Endothelial cell of umbilical vein (primary cell): ENCODE measurements around the gene ZC2HC1C. TPM values are rescaled to one million over a fixed set of nuclear protein-coding genes. Genes with fewer than 3 reads are reported as not detected.

Experiments used
- BruUV-seq: library from RNA; stranded (reverse); fragments of 400-500 nt; replicated peaks from 2 replicates; lab custom pipeline; 2021; lab: Mats Ljungman, UMichigan
- CTCF ChIA-PET: fragments of 300-600, 350-600 bp; sonication (Branson Sonifier 250); formaldehyde crosslinking; loops from one replicate; lab custom pipeline; 2021; ENCODE audit warnings: antibody characterized with exemption, inconsistent platforms; lab: Charles Lee
- POLR2A ChIA-PET: fragments of 300-600, 350-600 bp; sonication (Branson Sonifier 250); formaldehyde crosslinking; loops from one replicate; lab custom pipeline; 2021; ENCODE audit warnings: antibody characterized with exemption, inconsistent platforms; lab: Charles Lee
- DNase-seq: peaks from one replicate; pipeline ENCODE4 v3.0.0-alpha.2; 2011; ENCODE audit warnings: low read depth, low spot score
- FAIRE-seq: peaks from 2 replicates; lab custom pipeline; 2011; peaks lifted over from hg19 to GRCh38; lab: Jason Lieb, UNC
- H2AFZ ChIP-seq: 2 replicates; pipeline ENCODE4 v1.6.0; 2012; ENCODE audit warnings: low read depth, low read length, control low read depth, inconsistent platforms
- H3K27ac ChIP-seq: 2 replicates; pipeline ENCODE4 v1.5.1; 2011; ENCODE audit warnings: low read depth, mild to moderate bottlenecking, control low read depth, low read length, moderate library complexity; ENCODE audit not compliant: insufficient read depth
- H3K27me3 ChIP-seq, 2 experiments: 2 replicates each; pipeline versions ENCODE4 v1.6.0 to v1.6.1; 2011; ENCODE audit warnings: low read length in 2 of 2, mixed read lengths in 1 of 2; ENCODE audit not compliant: control insufficient read depth in 2 of 2, insufficient read depth in 2 of 2
- H3K36me3 ChIP-seq, 2 experiments: 2 replicates in 1 of 2; 3 replicates in 1 of 2; pipeline ENCODE4 v1.5.1; 2011; ENCODE audit warnings: low read length in 2 of 2, mild to moderate bottlenecking in 1 of 2, moderate library complexity in 1 of 2; ENCODE audit not compliant: control insufficient read depth in 2 of 2, insufficient read depth in 2 of 2; ENCODE audit errors: extremely low read depth in 1 of 2
- H3K4me1 ChIP-seq: 3 replicates; pipeline ENCODE4 v1.5.1; 2011; ENCODE audit warnings: mild to moderate bottlenecking, low read length; ENCODE audit not compliant: control insufficient read depth, insufficient read depth; ENCODE audit errors: extremely low read depth
- H3K4me2 ChIP-seq: 2 replicates; pipeline ENCODE4 v1.6.1; 2011; ENCODE audit warnings: low read length, control low read depth, mixed read lengths; ENCODE audit not compliant: insufficient read depth
- H3K4me3 ChIP-seq, 3 experiments: fragments of 200-600 bp in 1 of 3; sonication (generic), shearing (Covaris generic) in 1 of 3; replicated peaks in 1 of 3; 2 replicates each; pipeline ENCODE4 v1.5.1; 2011 to 2016; ENCODE audit warnings: control low read depth in 3 of 3, low read length in 3 of 3, mild to moderate bottlenecking in 2 of 3, inconsistent platforms in 1 of 3, low read depth in 1 of 3, moderate library complexity in 1 of 3; ENCODE audit not compliant: insufficient read depth in 1 of 3
- H3K79me2 ChIP-seq: 2 replicates; pipeline ENCODE4 v1.6.0; 2012; ENCODE audit warnings: low read length, inconsistent platforms; ENCODE audit not compliant: control insufficient read depth, insufficient read depth
- H3K9ac ChIP-seq: replicated peaks from 2 replicates; pipeline ENCODE3; 2011; ENCODE audit warnings: low read length, control low read depth; ENCODE audit not compliant: insufficient read depth; ENCODE audit errors: extremely low read depth
- H3K9me1 ChIP-seq: replicated peaks from 3 replicates; pipeline ENCODE4 v1.6.0; 2011; ENCODE audit warnings: mild to moderate bottlenecking, low read length; ENCODE audit not compliant: control insufficient read depth, insufficient read depth; ENCODE audit errors: extremely low read depth
- H3K9me3 ChIP-seq: replicated peaks from 2 replicates; pipeline ENCODE4 v1.5.1; 2012; ENCODE audit warnings: low read length, inconsistent platforms; ENCODE audit not compliant: control insufficient read depth, insufficient read depth
- H4K20me1 ChIP-seq: replicated peaks from 2 replicates; pipeline ENCODE3; 2011; ENCODE audit warnings: mild to moderate bottlenecking, low read length; ENCODE audit not compliant: control insufficient read depth, insufficient read depth; ENCODE audit errors: extremely low read depth
- CTCF ChIP-seq, 2 donors: IDR thresholded peaks; 1 replicate in 1 of 2; 2 replicates in 1 of 2; pipeline ENCODE4 v1.5.1; 2011; ENCODE audit warnings: low read length in 2 of 2, mild to moderate bottlenecking in 2 of 2, moderate library complexity in 2 of 2, control low read depth in 1 of 2, inconsistent platforms in 1 of 2, low read depth in 1 of 2; ENCODE audit not compliant: insufficient read depth in 1 of 2; ENCODE audit errors: extremely low read depth in 1 of 2
- EZH2 ChIP-seq: IDR thresholded peaks from 2 replicates; pipeline ENCODE4 v1.6.1; 2012; ENCODE audit warnings: borderline replicate concordance, low read depth, mild to moderate bottlenecking, moderate library complexity, low read length, inconsistent platforms; ENCODE audit not compliant: severe bottlenecking
- FOS ChIP-seq: IDR thresholded peaks from 2 replicates; pipeline ENCODE4 v1.6.1; 2011; ENCODE audit warnings: mild to moderate bottlenecking, low read length, moderate library complexity, borderline replicate concordance; ENCODE audit not compliant: insufficient read depth
- GATA2 ChIP-seq: IDR thresholded peaks from 2 replicates; pipeline ENCODE4 v1.7.0; 2011; ENCODE audit warnings: low read depth, mild to moderate bottlenecking, moderate library complexity, mixed read lengths, low read length; ENCODE audit not compliant: insufficient read length, insufficient read depth
- JUN ChIP-seq: IDR thresholded peaks from 2 replicates; pipeline ENCODE4 v1.6.1; 2011; ENCODE audit warnings: borderline replicate concordance, low read depth; ENCODE audit not compliant: insufficient read length, insufficient read depth
- MAX ChIP-seq: IDR thresholded peaks from 2 replicates; pipeline ENCODE4 v1.6.1; 2011; ENCODE audit not compliant: insufficient read depth, insufficient read length
- MYC ChIP-seq: IDR thresholded peaks from one replicate; pipeline ENCODE4 v1.6.1; 2011; ENCODE audit warnings: mild to moderate bottlenecking, low read depth, low read length
- POLR2A ChIP-seq: IDR thresholded peaks from 2 replicates; pipeline ENCODE4 v1.6.1; 2012; ENCODE audit warnings: low read depth, mild to moderate bottlenecking, control low read depth, low read length
- POLR2AphosphoS5 ChIP-seq: IDR thresholded peaks from 2 replicates; pipeline ENCODE4 v1.6.1; 2012; ENCODE audit warnings: low read depth, mild to moderate bottlenecking, control low read depth, low read length, moderate library complexity; ENCODE audit not compliant: insufficient read depth
- dilution Hi-C: fragments of 300-500 bp; cut with MboI; formaldehyde crosslinking; loops from one replicate; pipeline ENCODE4 v1.15.0; 2019; ENCODE audit warnings: low sequenced_read_pairs; ENCODE audit not compliant: extremely low pct_ligation_motif_present
- intact Hi-C: fragments of 100-400 bp; cut with micrococcal nuclease; formaldehyde crosslinking; loops from one replicate; pipeline ENCODE4 v1.10.0; 2022
- polyA plus RNA-seq, 4 experiments: library from polyadenylated mRNA; depleted of rRNA in 3 of 4; stranded (reverse) in 3 of 4; unstranded in 1 of 4; fragments of >200 nt; gene quantifications; 2 replicates each; pipeline versions ENCODE4 v1.2.1 to v1.2.3, GENCODE V29; 2011 to 2012; ENCODE audit warnings: missing spikeins in 1 of 4
- small RNA-seq: library from RNA; depleted of rRNA; stranded (forward); fragments of <200 nt; gene quantifications from one replicate; pipeline ENCODE3, GENCODE V24; 2012; ENCODE audit warnings: low replicate concordance, low read depth; ENCODE audit not compliant: insufficient read depth, insufficient read length
- total RNA-seq: library from RNA; stranded (reverse); gene quantifications from 2 replicates; pipeline ENCODE4 v1.2.3, GENCODE V29; 2021

ZC2HC1C gene
- total and polyA plus RNA-seq, 2 donors (not counting 3 experiments of a cell fraction or from before 2014, with no cell fraction given): 0.84 to 0.91 TPM

- POLR2A ChIA-PET: no interaction called here
Observed at GRCh38 chr14:75128596-75128990, 59.2 kb downstream of the ZC2HC1C start.

More at GRCh38 chr14:75128596-75128990, 59.2 kb downstream of the ZC2HC1C start:
- FAIRE-seq (no peak), DNase-seq (no peak)
- TF ChIP-seq CTCF (IDR thresholded peaks at IDR 0.05; ENCODE audit: extremely low read depth in 1 of 2, insufficient read depth in 1 of 2, low read depth in 1 of 2, low read length in 2 of 2): no peak
- no peak for TF ChIP-seq MAX
- no peak for TF ChIP-seq GATA2
- no peak for TF ChIP-seq POLR2A
- no peak for TF ChIP-seq EZH2
- TF ChIP-seq FOS: no peak
- no peak for TF ChIP-seq POLR2AphosphoS5
- no peak for TF ChIP-seq MYC
- no peak for TF ChIP-seq JUN
- no peaks in the 10 kb centered on the region for H3K9me3 ChIP-seq
- CTCF ChIA-PET: interaction anchor here (1.0 to 7.1 kb wide), 5 partner anchors 11 to 360 kb away, joined by 3 to 77 read pairs (median 6); no protein-coding TSS in a partner anchor
- H4K20me1 ChIP-seq: no peaks in the 10 kb centered on the region
- H3K36me3 ChIP-seq: peaks cover 1 to 3% of the 10 kb centered on the region in 2 experiments
- H3K4me1 ChIP-seq: peaks cover 41% of the 10 kb centered on the region
- H3K4me2 ChIP-seq: no peak overlapping the region
- no peak overlapping the region for H3K9ac ChIP-seq
- peaks cover 17% of the 10 kb centered on the region for H3K79me2 ChIP-seq
- H3K9me1 ChIP-seq: no peaks in the 10 kb centered on the region
- H2AFZ ChIP-seq: no peak overlapping the region
- H3K4me3 ChIP-seq: no peak overlapping the region
- no TSS peak for BruUV-seq
- H3K27me3 ChIP-seq: no peaks in the 10 kb centered on the region
- H3K27ac ChIP-seq: no peak overlapping the region
- intact Hi-C loops: no loop called here
- dilution Hi-C loops: loop anchor here (25.0 kb wide), 1 partner anchor 159 kb away; the partner anchor contains the start of gene FOS

Small RNAs within 50 kb of the gene (small RNA-seq; reads per million reads assigned to genes)
- not detected for gene HIF1AP1
- not detected for gene RNU6-689P

Other genes with a start within 250 kb of the ZC2HC1C start
- not detected in 2 replicates for gene PROX2, start 193.5 kb upstream of the ZC2HC1C start, total RNA-seq
- gene PROX2, start 193.5 kb upstream of the ZC2HC1C start, polyA plus RNA-seq: 0.01 TPM in 1 of 2 replicates, not detected in the other
- 105 and 110 TPM in 2 replicates for gene DLST, start 187.7 kb upstream of the ZC2HC1C start, total RNA-seq
- 91.0 and 98.4 TPM in 2 replicates for gene DLST, start 187.7 kb upstream of the ZC2HC1C start, polyA plus RNA-seq
- 23.8 and 25.6 TPM in 2 replicates for gene RPS6KL1, start 146.4 kb upstream of the ZC2HC1C start, total RNA-seq
- gene RPS6KL1, start 146.4 kb upstream of the ZC2HC1C start, polyA plus RNA-seq: 10.2 TPM in 2 replicates
- 206 and 254 TPM in 2 replicates for gene PGF, start 114.0 kb upstream of the ZC2HC1C start, total RNA-seq
- 89.0 and 102 TPM in 2 replicates for gene PGF, start 114.0 kb upstream of the ZC2HC1C start, polyA plus RNA-seq
- gene EIF2B2, start 66.7 kb upstream of the ZC2HC1C start, total RNA-seq: 97.0 and 103 TPM in 2 replicates
- gene EIF2B2, start 66.7 kb upstream of the ZC2HC1C start, polyA plus RNA-seq: 143 and 146 TPM in 2 replicates
- 14.6 and 16.5 TPM in 2 replicates for gene MLH3, start 18.2 kb upstream of the ZC2HC1C start, total RNA-seq
- gene MLH3, start 18.2 kb upstream of the ZC2HC1C start, polyA plus RNA-seq: 4.6 and 4.8 TPM in 2 replicates
- gene ACYP1, start 5.6 kb upstream of the ZC2HC1C start, total RNA-seq: 34.2 and 37.5 TPM in 2 replicates
- 17.4 and 30.2 TPM in 2 replicates for gene ACYP1, start 5.6 kb upstream of the ZC2HC1C start, polyA plus RNA-seq
- 65.1 and 69.6 TPM in 2 replicates for gene NEK9, start 57.4 kb downstream of the ZC2HC1C start, total RNA-seq
- 22.1 and 25.1 TPM in 2 replicates for gene NEK9, start 57.4 kb downstream of the ZC2HC1C start, polyA plus RNA-seq
- 313 and 338 TPM in 2 replicates for gene TMED10, start 107.0 kb downstream of the ZC2HC1C start, total RNA-seq
- gene TMED10, start 107.0 kb downstream of the ZC2HC1C start, polyA plus RNA-seq: 320 and 342 TPM in 2 replicates
- 9.2 and 63.2 TPM in 2 replicates for gene FOS, start 209.2 kb downstream of the ZC2HC1C start, total RNA-seq
- 41.6 and 55.6 TPM in 2 replicates for gene FOS, start 209.2 kb downstream of the ZC2HC1C start, polyA plus RNA-seq